GM12873 (cell line): ENCODE data around the gene ZNF454.

Experiments used
- CTCF ChIP-seq: IDR thresholded peaks from 2 replicates; pipeline ENCODE4 v1.5.1; 2012; ENCODE audit warnings: low read depth, mild to moderate bottlenecking, moderate library complexity, low read length, control low read depth; ENCODE audit not compliant: insufficient read depth; ENCODE audit errors: missing control alignments

Gene ZNF454

GRCh38 chr5:178993955-178994579 lies 53.1 kb downstream of the ZNF454 start:
- TF ChIP-seq CTCF, result no peak

DNA sequence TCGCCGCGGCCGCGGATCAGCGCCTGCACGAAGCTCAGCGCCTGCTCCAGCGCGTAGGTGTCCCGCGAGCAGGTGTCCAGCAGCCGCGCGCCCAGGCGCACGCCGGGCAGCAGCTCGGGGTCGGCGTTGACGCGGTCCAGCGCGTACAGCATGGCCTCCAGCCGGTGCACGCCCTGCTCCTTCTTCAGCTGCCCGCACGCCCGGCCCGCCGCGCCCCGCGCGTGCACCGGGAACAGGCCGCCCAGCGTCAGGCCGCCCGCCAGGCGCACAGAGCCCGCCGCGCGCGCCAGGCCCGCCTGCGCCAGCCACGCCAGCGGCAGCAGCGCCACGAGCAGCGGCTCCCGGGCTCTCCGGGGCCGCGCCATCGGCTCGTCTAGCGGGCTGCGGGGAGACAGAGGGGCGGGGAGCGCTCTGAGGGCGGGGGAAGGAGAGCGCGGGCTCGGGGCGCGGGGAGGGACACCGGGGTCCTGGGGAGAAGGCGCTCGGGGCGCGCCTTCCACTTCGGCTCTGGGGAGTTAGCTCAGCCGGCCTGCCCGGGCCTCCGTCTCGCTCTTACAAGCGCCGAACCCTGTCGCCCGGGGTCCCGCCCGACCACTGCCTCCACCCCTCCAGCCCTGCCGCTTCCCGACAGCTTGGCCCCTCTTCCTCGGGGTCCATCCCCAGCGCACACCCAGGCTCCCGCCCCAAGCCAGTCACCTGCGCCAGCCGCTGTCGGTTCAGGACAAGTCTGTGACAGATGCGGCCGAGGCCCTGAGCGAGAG lies 53.8 kb downstream of the ZNF454 start, which contains the start of gene GRM6:
GRM6 (minus strand) TSS at position 741 of the 761 bp plus-strand sequence; CDS start at position 365, 376 bp downstream.
- TF ChIP-seq CTCF, result no peak

GRCh38 chr5:178995341-178995690 lies 54.3 kb downstream of the ZNF454 start:
- no peak for TF ChIP-seq CTCF

GRCh38 chr5:178996156-178996555 lies 55.2 kb downstream of the ZNF454 start:
- TF ChIP-seq CTCF, result no peak

- TF ChIP-seq CTCF, result no peak
Measured at GRCh38 chr5:178997191-178997590, 56.2 kb downstream of the ZNF454 start.

GRCh38 chr5:178998441-178998840 lies 57.4 kb downstream of the ZNF454 start:
- no peak for TF ChIP-seq CTCF

DNA sequence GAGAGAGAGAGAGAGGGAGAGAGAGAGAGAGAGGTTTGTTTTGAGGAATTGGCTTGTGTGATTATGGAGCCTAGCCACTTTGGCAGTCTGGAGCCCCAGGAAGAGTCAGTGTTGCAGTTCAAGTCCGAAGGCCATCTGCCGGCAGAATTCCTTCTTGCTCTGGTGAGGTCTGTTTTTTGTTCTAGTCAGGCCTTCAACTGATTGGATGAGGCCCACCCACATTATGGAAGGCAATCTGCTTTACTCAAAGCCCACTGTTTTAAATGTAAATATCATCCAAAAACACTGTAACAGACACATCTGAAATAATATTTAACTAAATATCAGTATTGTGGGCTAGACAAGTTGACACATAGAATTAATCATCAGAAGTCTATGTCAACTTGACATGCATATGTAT lies 65.6 kb downstream of the ZNF454 start:
- TF ChIP-seq CTCF, result no peak
